Raji (cell line): ENCODE measurements around the gene CHEK1.

Experiments
- POLR2A ChIP-seq: IDR thresholded peaks from 2 replicates; pipeline ENCODE4 v1.6.1; 2011; ENCODE audit warnings: low read depth, low read length, control low read depth; ENCODE audit not compliant: insufficient read depth

Gene CHEK1

GRCh38 chr11:125679397-125679796, 54.4 kb downstream of the CHEK1 start:
- no peak for TF ChIP-seq POLR2A

GRCh38 chr11:125679837-125680236, 54.9 kb downstream of the CHEK1 start:
- TF ChIP-seq POLR2A, result no peak

GRCh38 chr11:125680747-125681146, 55.8 kb downstream of the CHEK1 start, which contains the start of gene ACRV1:
ACRV1 (minus strand) TSS chr11:125680847; CDS start chr11:125680780, 67 bp downstream.
- no peak for TF ChIP-seq POLR2A

GRCh38 chr11:125685228-125685627, 60.3 kb downstream of the CHEK1 start:
- no peak for TF ChIP-seq POLR2A

GRCh38 chr11:125688066-125688465, 63.1 kb downstream of the CHEK1 start:
- no peak for TF ChIP-seq POLR2A

- no peak for TF ChIP-seq POLR2A
Observed at GRCh38 chr11:125688632-125689031, 63.7 kb downstream of the CHEK1 start.

GRCh38 chr11:125689274-125689859, 64.4 kb downstream of the CHEK1 start:
- no peak for TF ChIP-seq POLR2A

GRCh38 chr11:125690006-125690405, 65.0 kb downstream of the CHEK1 start:
- no peak for TF ChIP-seq POLR2A

GRCh38 chr11:125692887-125693286, 67.9 kb downstream of the CHEK1 start:
- no peak for TF ChIP-seq POLR2A

- TF ChIP-seq POLR2A, result no peak
Observed at GRCh38 chr11:125694951-125695350, 70.0 kb downstream of the CHEK1 start.

GRCh38 chr11:125701018-125701610, 76.2 kb downstream of the CHEK1 start:
- TF ChIP-seq POLR2A, result no peak

- TF ChIP-seq POLR2A, result no peak
Observed at GRCh38 chr11:125701858-125702621, 77.1 kb downstream of the CHEK1 start.

- no peak for TF ChIP-seq POLR2A
Observed at GRCh38 chr11:125720781-125721180, 95.8 kb downstream of the CHEK1 start.

GRCh38 chr11:125724125-125724524, 99.2 kb downstream of the CHEK1 start:
- TF ChIP-seq POLR2A, result no peak
